ENCODE measurements around the gene ULK2. TPM values are rescaled to one million over a fixed set of nuclear protein-coding genes. Genes with fewer than 3 reads are reported as not detected.

Gene ULK2
- 10 to 100 TPM; 15.7 to 33.0 TPM for total RNA-seq

GRCh38 chr17:19867329-19868078 is at the start of gene ULK2:
Gene ULK2, minus strand, starts transcription at chr17:19867936. Its CDS starts 519 bp downstream, at chr17:19867417.

GRCh38 chr17:19747829-19748806 is 119.6 kb downstream of the ULK2 start, which contains the start of gene ALDH3A1:
Gene ALDH3A1, minus strand, starts transcription at chr17:19748298. Its CDS starts 3,169 bp downstream, at chr17:19745129.

Small RNA genes lying within 50 kb of the gene (small RNA-seq; reads per million reads assigned to genes)
- gene AC015726.2, result 0 reads per million in 2 donors

Other genes with a start within 250 kb of the ULK2 start
- gene ALDH3A2, start 219.2 kb downstream of the ULK2 start, total RNA-seq, result 10 to 100 TPM; 60.9 to 78.1 TPM
- gene SLC47A2, start 151.4 kb downstream of the ULK2 start, total RNA-seq, result not detected
- under 1 TPM; 0.34 to 0.67 TPM for gene ALDH3A1, start 119.6 kb downstream of the ULK2 start, total RNA-seq
- 10 to 100 TPM; 23.4 to 32.0 TPM for gene AKAP10, start 109.9 kb upstream of the ULK2 start, total RNA-seq
- 10 to 100 TPM; 20.6 to 27.5 TPM for gene SPECC1, start 141.4 kb upstream of the ULK2 start, total RNA-seq